Retinal pigment epithelial cell (primary cell): ENCODE data around the gene MYBPC3.

Source experiments
- DNase-seq: peaks from one replicate; pipeline ENCODE4 v3.0.0-alpha.2; 2010; ENCODE audit warnings: low read depth
- H3K4me3 ChIP-seq: 2 replicates; pipeline ENCODE4 v1.5.1; 2011; ENCODE audit warnings: mild to moderate bottlenecking, low read length, control low read depth, moderate library complexity
- TF ChIP-seq, protein P1 (sequence below): conservative IDR thresholded peaks from 2 replicates; pipeline ENCODE4 v1.5.1; 2011; ENCODE audit warnings: low read depth, low read length, control low read depth, inconsistent platforms

MYBPC3 gene

DNA sequence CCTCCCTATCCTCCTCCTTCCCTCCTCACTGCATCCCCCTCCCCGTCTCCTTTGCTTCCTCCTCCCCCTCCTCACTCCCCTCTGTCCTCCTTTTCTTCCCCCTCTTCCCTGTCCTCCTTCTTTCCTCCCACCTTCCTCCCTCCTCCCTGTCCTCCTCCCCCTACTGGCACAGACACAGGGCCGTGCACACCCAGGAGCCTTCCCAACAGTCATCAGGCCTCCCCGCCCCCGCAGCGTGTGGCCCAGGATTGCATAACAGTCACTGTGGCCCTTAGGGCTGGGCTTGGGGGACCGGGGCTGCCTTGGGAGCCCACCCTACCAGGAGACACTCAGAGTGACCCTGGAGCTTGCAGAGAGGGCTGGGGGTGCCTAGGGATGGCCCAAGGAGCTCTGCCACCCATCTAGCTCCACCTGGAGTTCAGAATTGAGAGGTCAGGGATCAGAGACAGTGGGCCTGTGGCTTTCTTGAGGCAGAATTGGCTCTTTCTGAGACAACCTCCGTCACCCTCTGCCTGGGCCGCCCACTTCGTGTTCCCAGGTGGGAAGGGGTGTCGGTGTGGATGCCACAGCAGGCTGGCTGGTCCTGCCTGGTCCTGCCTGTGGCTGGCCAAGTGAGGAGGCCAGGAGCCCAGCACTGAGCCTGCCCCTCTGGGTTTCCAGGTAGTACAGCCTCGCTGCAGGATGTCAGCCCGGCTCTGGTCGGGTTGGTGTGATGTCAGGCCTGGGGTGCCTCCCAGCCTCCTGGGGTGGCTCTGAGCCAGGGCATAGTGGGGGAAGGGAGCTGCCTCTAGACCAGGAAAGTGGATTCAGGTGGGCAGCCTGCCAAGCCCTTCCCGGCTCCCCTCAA is 24.2 kb upstream of the MYBPC3 start:
- no peak overlapping the region for H3K4me3 ChIP-seq
- DNase-seq, result no peak
- TF ChIP-seq, protein P1, sequence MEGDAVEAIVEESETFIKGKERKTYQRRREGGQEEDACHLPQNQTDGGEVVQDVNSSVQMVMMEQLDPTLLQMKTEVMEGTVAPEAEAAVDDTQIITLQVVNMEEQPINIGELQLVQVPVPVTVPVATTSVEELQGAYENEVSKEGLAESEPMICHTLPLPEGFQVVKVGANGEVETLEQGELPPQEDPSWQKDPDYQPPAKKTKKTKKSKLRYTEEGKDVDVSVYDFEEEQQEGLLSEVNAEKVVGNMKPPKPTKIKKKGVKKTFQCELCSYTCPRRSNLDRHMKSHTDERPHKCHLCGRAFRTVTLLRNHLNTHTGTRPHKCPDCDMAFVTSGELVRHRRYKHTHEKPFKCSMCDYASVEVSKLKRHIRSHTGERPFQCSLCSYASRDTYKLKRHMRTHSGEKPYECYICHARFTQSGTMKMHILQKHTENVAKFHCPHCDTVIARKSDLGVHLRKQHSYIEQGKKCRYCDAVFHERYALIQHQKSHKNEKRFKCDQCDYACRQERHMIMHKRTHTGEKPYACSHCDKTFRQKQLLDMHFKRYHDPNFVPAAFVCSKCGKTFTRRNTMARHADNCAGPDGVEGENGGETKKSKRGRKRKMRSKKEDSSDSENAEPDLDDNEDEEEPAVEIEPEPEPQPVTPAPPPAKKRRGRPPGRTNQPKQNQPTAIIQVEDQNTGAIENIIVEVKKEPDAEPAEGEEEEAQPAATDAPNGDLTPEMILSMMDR, result no peak

DNA sequence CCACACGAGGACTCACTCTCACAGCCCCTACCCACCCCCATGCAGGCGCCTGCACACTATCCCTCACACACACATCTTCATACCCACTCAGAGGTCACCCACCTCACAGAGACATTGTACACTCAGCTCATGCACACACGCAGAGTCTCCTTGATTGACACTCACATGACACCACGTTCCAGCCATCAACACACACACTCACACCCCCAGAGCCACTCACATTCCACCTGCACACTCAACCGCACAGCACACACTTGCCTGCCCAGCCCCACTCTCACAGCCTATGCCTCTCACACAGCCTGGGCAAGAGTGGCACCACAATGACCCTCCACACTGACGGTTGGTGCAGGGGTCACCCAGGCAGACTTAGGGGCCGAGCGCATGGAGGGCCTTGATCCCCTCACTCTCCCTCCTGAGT is 23.6 kb upstream of the MYBPC3 start:
- no peak overlapping the region for H3K4me3 ChIP-seq
- DNase-seq, result no peak
- TF ChIP-seq, protein P1, result no peak

DNA sequence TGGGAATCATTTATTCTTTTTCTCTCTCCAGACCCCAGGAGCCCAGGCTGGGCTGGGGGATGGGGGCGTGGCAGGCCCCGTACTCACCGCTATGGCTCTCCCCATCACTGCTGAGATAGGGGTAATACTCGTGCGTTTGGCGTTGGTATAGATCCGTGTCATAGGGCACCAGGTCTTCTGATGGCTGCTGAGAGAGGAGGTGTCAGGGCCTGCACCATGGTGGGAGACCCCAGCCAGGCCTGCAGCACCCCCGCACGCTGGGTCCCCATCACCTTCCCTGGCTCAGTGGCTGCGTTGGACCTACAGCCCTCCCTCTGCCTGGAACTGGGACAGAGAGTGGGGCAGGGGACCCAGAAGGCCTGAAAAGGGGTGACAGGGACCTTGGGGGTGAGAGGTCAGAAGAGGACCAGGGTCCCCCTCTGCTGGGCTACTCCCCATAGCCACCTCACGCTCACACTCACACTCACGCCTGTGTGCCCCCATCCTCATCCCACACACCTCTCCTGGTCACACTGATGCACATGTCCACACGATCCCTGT is 23.1 kb upstream of the MYBPC3 start:
- no peak overlapping the region for H3K4me3 ChIP-seq
- TF ChIP-seq, protein P1, result no peak
- DNase-seq, result no peak

DNA sequence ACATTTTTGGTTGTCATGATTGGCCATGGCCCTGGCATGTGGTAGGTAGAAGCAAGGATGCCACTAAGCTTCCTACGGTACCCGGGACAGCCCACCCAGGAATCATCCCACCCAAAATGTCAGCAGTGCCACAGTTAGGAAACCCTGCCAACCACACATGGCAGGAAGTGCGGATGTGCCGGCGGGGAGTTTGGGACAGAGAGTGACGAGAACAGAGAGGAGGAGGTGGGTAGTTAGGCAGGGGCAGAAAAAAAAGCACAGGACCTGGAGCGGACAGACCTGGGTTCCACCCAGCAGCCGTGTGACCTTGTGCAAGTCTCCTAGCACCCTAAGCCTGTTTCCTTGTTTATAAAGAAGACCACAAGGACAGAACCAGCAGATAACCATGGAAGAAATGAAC is 22.5 kb upstream of the MYBPC3 start:
- TF ChIP-seq, protein P1, result no peak
- DNase-seq, result no peak

DNA sequence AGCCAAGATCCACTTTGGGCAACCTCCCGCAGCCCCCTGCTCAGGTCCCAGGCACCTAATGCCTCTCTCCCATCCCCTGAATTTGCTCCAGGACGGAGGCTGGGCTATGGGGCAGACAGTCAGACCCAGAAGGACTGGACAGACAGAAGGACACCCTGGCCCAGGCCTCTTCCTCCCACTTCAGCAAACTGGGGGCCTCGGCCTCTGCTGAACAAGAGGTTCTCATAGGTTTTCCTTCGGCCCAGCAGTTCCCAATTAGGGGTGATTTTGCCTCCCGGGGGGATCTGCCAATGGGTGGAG is 22.2 kb upstream of the MYBPC3 start:
- DNase-seq, result no peak
- TF ChIP-seq, protein P1, result no peak

More for the DNA sequence above, 22.5 kb upstream of the MYBPC3 start:
- H3K4me3 ChIP-seq, result no peak overlapping the region

DNA sequence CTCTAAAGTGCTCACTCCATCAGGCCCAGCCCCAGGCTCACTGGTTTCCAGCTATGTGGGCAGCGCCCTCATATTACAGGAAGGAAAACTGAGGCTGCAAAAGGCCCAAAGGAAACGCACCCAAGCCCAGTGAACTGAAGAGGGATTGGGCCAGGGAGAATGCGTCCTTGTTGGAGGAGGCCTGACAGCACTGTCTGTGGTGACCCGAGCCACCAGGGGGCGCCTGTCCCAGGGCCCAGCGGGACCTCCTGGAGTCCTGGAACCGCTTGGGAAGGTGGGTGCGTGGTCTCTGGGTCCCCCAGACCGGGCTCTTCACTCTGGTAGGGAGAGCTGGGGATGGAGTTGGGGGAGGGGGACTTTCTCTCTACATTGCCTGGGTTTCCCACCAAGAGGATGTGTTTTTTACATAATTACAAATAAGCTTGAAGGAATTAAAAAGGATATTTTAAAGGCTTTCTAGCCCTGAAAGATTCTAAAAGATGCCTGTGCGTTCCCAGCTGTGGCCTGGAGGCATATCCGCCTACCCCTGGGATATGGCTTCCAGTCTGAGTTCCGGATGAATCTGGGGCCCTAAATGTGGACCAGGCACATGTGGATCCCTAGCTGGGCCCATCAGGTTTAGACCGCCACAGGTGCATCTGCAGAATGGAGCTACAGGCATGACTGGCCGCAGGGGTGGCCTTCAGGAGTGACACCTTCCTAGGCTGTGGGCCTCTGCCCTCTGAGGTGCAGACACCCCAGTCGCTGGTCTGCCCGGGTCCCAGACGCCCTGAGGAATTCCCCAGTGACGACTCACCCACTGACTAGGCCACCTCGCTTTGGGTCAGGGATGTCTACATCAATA is 21.6 kb upstream of the MYBPC3 start:
- TF ChIP-seq, protein P1, result peak; percentile 97
- DNase-seq, result no peak
- H3K4me3 ChIP-seq, result no peak overlapping the region

More for the DNA sequence above, 22.2 kb upstream of the MYBPC3 start:
- no peak overlapping the region for H3K4me3 ChIP-seq
